ENCODE results near the gene PCDHGA9.
"Not testable (repeated sequence)": the region's sequence is repeated elsewhere in the genome, so short reads cannot be mapped to it uniquely, and the experiment has no call there.

PCDHGA9 gene

GRCh38 chr5:141414548-141415274, 12.1 kb downstream of the PCDHGA9 start:
- not testable (repeated sequence) for DNase-seq (ENCODE audit: low read depth)

DNA sequence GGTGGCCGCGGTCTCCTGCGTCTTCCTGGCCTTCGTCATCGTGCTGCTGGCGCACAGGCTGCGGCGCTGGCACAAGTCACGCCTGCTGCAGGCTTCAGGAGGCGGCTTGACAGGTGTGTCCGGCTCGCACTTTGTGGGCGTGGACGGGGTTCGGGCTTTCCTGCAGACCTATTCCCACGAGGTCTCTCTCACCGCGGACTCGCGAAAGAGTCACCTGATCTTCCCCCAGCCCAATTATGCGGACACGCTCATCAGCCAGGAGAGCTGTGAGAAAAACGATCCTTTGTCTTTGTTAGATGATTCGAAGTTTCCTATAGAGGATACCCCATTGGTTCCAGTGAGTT, 12.7 kb downstream of the PCDHGA9 start:
- DNase-seq (ENCODE audit: low read depth): not testable (repeated sequence)

DNA sequence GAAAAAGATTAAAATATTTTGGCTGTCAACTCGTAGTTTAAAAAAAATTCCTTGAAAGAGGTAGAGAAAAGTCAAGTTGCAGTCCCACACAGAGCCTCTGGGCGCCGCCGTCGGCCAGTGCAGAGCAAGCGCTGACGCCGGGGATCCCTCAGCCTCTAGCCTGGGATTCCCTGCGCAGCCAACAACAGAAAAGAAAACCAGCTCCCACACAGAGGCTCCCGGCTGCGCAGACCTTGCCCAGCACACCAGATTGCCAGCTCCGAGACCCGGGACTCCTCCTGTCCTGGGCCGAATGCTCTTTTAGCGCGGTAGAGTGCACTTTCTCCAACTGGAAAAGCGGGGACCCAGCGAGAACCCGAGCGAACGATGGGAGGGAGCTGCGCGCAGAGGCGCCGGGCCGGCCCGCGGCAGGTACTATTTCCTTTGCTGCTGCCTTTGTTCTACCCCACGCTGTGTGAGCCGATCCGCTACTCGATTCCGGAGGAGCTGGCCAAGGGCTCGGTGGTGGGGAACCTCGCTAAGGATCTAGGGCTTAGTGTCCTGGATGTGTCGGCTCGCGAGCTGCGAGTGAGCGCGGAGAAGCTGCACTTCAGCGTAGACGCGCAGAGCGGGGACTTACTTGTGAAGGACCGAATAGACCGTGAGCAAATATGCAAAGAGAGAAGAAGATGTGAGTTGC, 15.1 kb downstream of the PCDHGA9 start, which contains the start of gene PCDHGB7:
Gene PCDHGB7 (plus strand): TSS at position 184 of the 679 bp plus-strand sequence. CDS start 183 bp downstream, at position 367.
- not testable (repeated sequence) for DNase-seq (ENCODE audit: low read depth)

GRCh38 chr5:141419074-141419880, 16.7 kb downstream of the PCDHGA9 start:
- DNase-seq (ENCODE audit: low read depth): no peak

DNA sequence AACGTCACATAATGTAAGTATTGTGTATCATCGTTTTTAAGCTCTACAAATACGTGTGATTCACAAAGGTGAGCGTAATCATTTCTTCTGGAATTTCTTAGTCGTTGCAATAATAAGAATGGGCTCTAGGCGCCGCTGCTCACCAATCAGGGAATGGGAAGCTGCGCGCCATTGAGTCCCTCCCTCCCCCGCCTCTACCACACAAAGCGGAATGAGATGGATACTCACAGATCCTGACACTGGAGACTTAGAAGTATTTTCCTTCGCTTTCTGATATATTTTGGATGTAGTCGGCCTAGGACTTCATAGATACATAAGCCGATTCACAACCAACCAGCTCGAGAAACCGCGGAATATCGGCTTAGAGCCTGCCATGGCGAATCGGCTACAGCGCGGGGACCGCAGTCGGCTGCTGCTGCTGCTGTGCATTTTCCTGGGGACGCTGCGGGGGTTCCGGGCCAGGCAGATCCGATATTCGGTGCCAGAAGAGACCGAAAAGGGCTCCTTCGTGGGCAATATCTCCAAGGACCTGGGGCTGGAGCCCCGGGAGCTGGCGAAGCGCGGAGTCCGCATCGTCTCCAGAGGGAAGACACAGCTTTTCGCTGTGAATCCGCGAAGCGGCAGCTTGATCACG, 18.4 kb downstream of the PCDHGA9 start, which contains the start of gene PCDHGA11:
Gene PCDHGA11 (plus strand): TSS at position 197 of the 634 bp plus-strand sequence. CDS start 177 bp downstream, at position 374.
- DNase-seq (ENCODE audit: low read depth): no peak

DNA sequence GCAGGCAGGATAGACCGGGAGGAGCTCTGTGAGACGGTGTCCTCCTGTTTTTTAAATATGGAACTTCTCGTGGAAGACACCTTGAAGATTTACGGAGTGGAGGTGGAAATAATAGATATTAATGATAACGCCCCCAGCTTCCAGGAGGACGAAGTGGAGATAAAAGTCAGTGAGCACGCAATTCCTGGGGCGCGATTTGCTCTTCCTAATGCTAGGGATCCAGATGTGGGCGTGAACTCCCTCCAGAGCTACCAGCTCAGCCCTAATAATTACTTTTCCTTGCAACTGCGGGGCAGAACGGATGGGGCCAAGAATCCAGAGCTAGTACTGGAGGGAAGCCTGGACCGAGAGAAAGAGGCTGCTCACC, 18.9 kb downstream of the PCDHGA9 start:
- DNase-seq (ENCODE audit: low read depth): no peak

- no peak for DNase-seq (ENCODE audit: low read depth)
Measured at GRCh38 chr5:141422742-141423291, 20.2 kb downstream of the PCDHGA9 start.

- DNase-seq (ENCODE audit: low read depth): no peak
Measured at GRCh38 chr5:141427783-141428426, 25.3 kb downstream of the PCDHGA9 start.

DNA sequence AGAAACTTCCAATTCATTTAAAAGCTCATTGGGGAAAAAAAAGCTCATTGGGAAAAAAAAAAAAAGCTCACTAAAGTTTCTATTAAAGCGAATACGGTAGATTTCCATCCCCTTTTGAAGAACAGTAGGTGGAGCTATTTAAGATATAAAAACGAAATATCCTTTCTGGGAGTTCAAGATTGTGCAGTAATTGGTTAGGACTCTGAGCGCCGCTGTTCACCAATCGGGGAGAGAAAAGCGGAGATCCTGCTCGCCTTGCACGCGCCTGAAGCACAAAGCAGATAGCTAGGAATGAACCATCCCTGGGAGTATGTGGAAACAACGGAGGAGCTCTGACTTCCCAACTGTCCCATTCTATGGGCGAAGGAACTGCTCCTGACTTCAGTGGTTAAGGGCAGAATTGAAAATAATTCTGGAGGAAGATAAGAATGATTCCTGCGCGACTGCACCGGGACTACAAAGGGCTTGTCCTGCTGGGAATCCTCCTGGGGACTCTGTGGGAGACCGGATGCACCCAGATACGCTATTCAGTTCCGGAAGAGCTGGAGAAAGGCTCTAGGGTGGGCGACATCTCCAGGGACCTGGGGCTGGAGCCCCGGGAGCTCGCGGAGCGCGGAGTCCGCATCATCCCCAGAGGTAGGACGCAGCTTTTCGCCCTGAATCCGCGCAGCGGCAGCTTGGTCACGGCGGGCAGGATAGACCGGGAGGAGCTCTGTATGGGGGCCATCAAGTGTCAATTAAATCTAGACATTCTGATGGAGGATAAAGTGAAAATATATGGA, 27.9 kb downstream of the PCDHGA9 start, which contains the start of gene PCDHGA12:
Gene PCDHGA12 (plus strand): TSS at position 176 of the 782 bp plus-strand sequence. CDS start 253 bp downstream, at position 429.
- DNase-seq (ENCODE audit: low read depth): no peak

DNA sequence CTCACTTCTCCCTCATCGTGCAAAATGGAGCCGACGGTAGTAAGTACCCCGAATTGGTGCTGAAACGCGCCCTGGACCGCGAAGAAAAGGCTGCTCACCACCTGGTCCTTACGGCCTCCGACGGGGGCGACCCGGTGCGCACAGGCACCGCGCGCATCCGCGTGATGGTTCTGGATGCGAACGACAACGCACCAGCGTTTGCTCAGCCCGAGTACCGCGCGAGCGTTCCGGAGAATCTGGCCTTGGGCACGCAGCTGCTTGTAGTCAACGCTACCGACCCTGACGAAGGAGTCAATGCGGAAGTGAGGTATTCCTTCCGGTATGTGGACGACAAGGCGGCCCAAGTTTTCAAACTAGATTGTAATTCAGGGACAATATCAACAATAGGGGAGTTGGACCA, 28.7 kb downstream of the PCDHGA9 start:
- no peak for DNase-seq (ENCODE audit: low read depth)

- not testable (repeated sequence) for DNase-seq (ENCODE audit: low read depth)
Measured at GRCh38 chr5:141432308-141432707, 29.7 kb downstream of the PCDHGA9 start.

DNA sequence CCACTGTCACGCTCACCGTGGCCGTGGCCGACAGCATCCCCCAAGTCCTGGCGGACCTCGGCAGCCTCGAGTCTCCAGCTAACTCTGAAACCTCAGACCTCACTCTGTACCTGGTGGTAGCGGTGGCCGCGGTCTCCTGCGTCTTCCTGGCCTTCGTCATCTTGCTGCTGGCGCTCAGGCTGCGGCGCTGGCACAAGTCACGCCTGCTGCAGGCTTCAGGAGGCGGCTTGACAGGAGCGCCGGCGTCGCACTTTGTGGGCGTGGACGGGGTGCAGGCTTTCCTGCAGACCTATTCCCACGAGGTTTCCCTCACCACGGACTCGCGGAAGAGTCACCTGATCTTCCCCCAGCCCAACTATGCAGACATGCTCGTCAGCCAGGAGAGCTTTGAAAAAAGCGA, 30.1 kb downstream of the PCDHGA9 start:
- not testable (repeated sequence) for DNase-seq (ENCODE audit: low read depth)

GRCh38 chr5:141434006-141434405, 31.4 kb downstream of the PCDHGA9 start:
- no peak for DNase-seq (ENCODE audit: low read depth)

GRCh38 chr5:141437221-141437620, 34.6 kb downstream of the PCDHGA9 start:
- DNase-seq (ENCODE audit: low read depth): no peak

- no peak for DNase-seq (ENCODE audit: low read depth)
Measured at GRCh38 chr5:141439411-141440141, 37.0 kb downstream of the PCDHGA9 start.

DNA sequence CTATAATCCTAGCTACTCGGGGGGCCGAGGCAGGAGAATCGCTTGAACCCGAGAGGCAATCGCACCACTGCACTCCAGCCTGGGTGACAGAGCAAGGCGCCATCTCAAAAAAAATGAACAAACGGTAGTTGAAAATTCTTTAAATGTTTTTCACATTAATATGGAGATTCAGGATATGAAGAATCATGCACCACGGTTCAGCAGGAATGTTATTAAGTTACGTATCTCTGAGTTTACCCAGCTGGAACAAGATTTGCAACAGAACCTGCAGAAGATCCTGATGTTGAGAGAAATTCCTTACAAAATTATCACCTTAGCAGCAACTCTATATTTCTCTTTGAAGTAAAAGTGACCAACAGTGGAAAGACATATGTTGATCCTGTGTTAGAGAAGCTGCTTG, 37.8 kb downstream of the PCDHGA9 start:
- DNase-seq (ENCODE audit: low read depth): no peak

DNA sequence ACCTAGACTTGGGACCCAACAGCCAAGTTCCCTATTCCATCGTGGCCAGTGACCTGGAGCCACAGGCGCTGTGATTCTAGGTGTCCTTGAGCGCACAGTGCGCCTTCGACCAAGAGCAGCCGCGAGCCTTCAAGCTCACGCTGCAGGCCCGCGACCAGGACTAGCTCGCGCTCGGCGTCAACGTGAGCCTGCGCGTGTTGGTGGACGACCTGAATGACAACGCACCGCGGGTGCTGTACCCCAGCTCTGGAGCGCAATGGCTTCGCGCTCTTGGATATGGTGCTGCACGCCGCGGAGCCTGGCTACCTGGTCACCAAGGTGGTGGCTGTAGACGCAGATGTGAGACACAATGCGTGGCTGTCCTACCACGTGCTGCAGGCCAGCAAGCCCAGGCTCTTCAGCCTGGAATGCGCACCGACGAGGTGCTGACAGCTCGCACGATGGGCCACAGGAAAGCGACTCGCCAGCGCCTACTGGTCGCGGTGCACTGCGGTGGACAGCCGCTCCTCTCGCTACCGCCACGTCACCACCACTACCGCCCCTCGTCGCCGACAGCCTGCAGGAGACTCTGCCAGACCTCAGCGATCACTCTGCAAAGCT, 39.1 kb downstream of the PCDHGA9 start:
- DNase-seq (ENCODE audit: low read depth): no peak

Data from HS-27A (cell line).